Gastrocnemius medialis (tissue), 4 donors: ENCODE measurements around the gene GRIK4. TPM values are rescaled to one million over a fixed set of nuclear protein-coding genes. Genes with fewer than 3 reads are reported as not detected.

Source experiments
- ATAC-seq, 2 donors: fragments of 150-250 bp; one replicate each; pipeline ENCODE4 v1.9.1; 2016
- DNase-seq, 2 donors: peaks; one replicate each; pipeline ENCODE4 v3.0.0-alpha.2; 2019
- H3K27ac ChIP-seq, 4 donors: fragments of 200-600 bp; sonication (generic); 1 replicate in 1 of 4; 2 replicates in 3 of 4; pipeline ENCODE4 v1.5.1; 2016 to 2018; ENCODE audit warnings: mild to moderate bottlenecking in 2 of 4, moderate library complexity in 1 of 4
- H3K27me3 ChIP-seq, 3 donors: fragments of 200-600 bp; sonication (generic) in 2 of 3; 1 replicate in 1 of 3; 2 replicates in 2 of 3; pipeline versions ENCODE4 v1.5.1 to v1.6.0; 2016 to 2019; ENCODE audit warnings: mild to moderate bottlenecking in 1 of 3, moderate library complexity in 1 of 3
- H3K36me3 ChIP-seq, 2 donors: fragments of 200-600 bp; sonication (generic) in 1 of 2; one replicate each; pipeline ENCODE4 v1.5.1; 2017 to 2018
- H3K4me1 ChIP-seq, 2 donors: fragments of 200-600 bp; sonication (generic) in 1 of 2; one replicate each; pipeline ENCODE4 v1.5.1; 2016 to 2017; ENCODE audit warnings: mild to moderate bottlenecking in 2 of 2
- H3K4me3 ChIP-seq, 4 donors: fragments of 200-600 bp; sonication (generic) in 3 of 4; 1 replicate in 1 of 4; 2 replicates in 3 of 4; pipeline ENCODE4 v1.5.1; 2016 to 2019; ENCODE audit warnings: mild to moderate bottlenecking in 2 of 4
- H3K9me3 ChIP-seq, 3 donors: fragments of 200-600 bp; sonication (generic) in 2 of 3; 1 replicate in 1 of 3; 2 replicates in 2 of 3; pipeline ENCODE4 v1.5.1; 2016 to 2019
- POLR2A ChIP-seq, 2 donors: fragments of 450-650 bp; IDR thresholded peaks; one replicate each; pipeline ENCODE4 v1.6.1; 2017; ENCODE audit warnings: antibody characterized with exemption in 2 of 2, mild to moderate bottlenecking in 2 of 2, moderate library complexity in 2 of 2
- in situ Hi-C, 4 donors: fragments of 200-750 bp; cut with MboI; loops; one replicate each; pipeline versions ENCODE4 v1.15.0 to v1.8.0; 2017; ENCODE audit warnings: low sequenced_read_pairs in 4 of 4
- intact Hi-C: fragments of 100-400 bp; cut with DNase I; formaldehyde crosslinking; loops from one replicate; pipeline ENCODE4 v1.15.1; 2023; ENCODE audit warnings: low total_unique reads
- total RNA-seq, 4 donors: library from RNA; depleted of rRNA; stranded (reverse); fragments of >200 nt; gene quantifications; one replicate each; pipeline versions ENCODE4 v1.1.0 to v1.2.3, GENCODE V29; 2016
- TF ChIP-seq, protein P1 (sequence below), 5 experiments: fragments of 450-650 bp in 3 of 5; fragments of 200-600 bp in 2 of 5; sonication (generic) in 2 of 5; IDR thresholded peaks in 4 of 5; conservative IDR thresholded peaks in 1 of 5; 1 replicate in 4 of 5; 2 replicates in 1 of 5; pipeline ENCODE4 v1.5.1; 2016 to 2019; ENCODE audit warnings: antibody characterized with exemption in 5 of 5, mild to moderate bottlenecking in 3 of 5, moderate library complexity in 3 of 5

The GRIK4 gene
- total RNA-seq, 4 donors from 2014 or later, result 0.42 TPM; not detected in 3

DNA sequence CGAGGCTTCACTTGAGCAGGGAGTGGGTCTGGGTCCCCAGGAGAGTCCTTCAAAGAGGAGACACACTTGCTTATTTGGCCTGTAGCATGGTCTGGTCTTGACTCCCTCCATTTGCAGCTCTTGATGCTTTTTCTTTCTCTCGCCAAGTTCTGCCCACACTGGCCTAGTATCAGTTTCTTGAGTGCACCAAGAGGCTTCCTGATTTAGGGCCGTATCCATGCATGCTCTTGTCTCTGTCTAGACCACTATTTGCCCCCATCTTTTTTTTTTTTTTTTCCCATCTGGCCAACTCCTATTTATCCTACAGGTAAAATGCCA is 170.7 kb downstream of the GRIK4 start:
- ATAC-seq (no peak), DNase-seq (no peak)
- Histone ChIP-seq H3K4me1 (no peaks in the 10 kb centered on the region), H3K36me3 (no peaks in the 10 kb centered on the region), H3K27me3 (peaks cover 0 to 5% (median 0%) of the 10 kb centered on the region in 3 donors), H3K27ac (no peak overlapping the region), H3K4me3 (no peak overlapping the region), H3K9me3 (no peaks in the 10 kb centered on the region)
- TF ChIP-seq, protein P1, sequence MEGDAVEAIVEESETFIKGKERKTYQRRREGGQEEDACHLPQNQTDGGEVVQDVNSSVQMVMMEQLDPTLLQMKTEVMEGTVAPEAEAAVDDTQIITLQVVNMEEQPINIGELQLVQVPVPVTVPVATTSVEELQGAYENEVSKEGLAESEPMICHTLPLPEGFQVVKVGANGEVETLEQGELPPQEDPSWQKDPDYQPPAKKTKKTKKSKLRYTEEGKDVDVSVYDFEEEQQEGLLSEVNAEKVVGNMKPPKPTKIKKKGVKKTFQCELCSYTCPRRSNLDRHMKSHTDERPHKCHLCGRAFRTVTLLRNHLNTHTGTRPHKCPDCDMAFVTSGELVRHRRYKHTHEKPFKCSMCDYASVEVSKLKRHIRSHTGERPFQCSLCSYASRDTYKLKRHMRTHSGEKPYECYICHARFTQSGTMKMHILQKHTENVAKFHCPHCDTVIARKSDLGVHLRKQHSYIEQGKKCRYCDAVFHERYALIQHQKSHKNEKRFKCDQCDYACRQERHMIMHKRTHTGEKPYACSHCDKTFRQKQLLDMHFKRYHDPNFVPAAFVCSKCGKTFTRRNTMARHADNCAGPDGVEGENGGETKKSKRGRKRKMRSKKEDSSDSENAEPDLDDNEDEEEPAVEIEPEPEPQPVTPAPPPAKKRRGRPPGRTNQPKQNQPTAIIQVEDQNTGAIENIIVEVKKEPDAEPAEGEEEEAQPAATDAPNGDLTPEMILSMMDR (IDR thresholded peaks at IDR 0.05 in 4 of 5, conservative IDR thresholded peaks at IDR 0.05 in 1 of 5), result no peak
- no peak for TF ChIP-seq POLR2A (IDR thresholded peaks at IDR 0.05)
- intact Hi-C loops (no loop called here), in situ Hi-C loops (loop anchor here in 3 of 4 donors (10.0 kb wide), 2 partner anchors 167 to 177 kb away; partner anchors contain the start of gene GRIK4 (in 2 of the 3))

DNA sequence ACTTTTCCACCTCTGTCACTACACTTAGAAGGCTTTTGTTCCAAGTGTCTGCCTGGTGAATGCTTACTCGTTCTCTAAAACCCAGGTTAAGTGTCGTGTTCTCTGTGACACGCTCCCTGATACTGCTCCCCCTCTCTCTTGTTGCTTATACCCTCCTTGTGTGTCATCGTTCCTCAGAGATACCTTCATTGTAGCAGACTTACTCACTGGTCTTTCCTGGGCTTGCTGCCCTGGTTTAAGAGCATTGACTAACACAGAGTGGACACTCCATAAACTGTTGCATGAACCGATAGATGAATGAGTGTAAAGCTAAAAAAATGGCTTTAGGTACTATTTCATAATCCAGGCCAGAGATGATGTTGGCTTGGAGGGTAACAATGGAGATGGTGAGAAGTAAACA is 171.3 kb downstream of the GRIK4 start:
- intact Hi-C loops (no loop called here), in situ Hi-C loops (loop anchor here in 3 of 4 donors (10.0 kb wide), 2 partner anchors 168 to 178 kb away; partner anchors contain the start of gene GRIK4 (in 2 of the 3))
- no peak for TF ChIP-seq POLR2A (IDR thresholded peaks at IDR 0.05)
- H3K4me3 ChIP-seq, result no peak overlapping the region
- H3K27me3 ChIP-seq, result peaks cover 0 to 5% (median 0%) of the 10 kb centered on the region in 3 donors
- DNase-seq (no peak), ATAC-seq (no peak)
- H3K36me3 ChIP-seq, result no peaks in the 10 kb centered on the region
- H3K4me1 ChIP-seq, result no peaks in the 10 kb centered on the region
- no peak overlapping the region for H3K27ac ChIP-seq
- no peaks in the 10 kb centered on the region for H3K9me3 ChIP-seq

DNA sequence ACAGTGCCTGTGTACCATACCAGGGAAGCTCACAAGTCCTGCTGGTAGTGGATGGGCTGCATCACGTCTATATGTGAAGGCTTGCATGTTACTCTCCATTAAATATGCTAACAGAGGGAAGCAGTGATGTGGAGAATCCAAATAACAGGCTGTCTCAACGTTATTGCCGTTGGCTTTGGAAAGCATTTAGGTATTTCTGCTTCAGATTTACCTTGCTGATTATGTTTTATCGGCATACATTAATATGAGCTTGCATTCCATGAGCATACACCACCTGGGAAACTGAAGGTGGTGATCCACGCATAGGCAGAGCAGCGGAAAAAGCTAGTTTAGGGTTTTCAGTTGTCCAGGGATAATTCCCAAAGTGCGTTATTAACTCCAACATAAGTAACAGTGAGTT is 175.0 kb downstream of the GRIK4 start:
- Histone ChIP-seq H3K9me3 (no peaks in the 10 kb centered on the region), H3K4me3 (no peak overlapping the region), H3K36me3 (no peaks in the 10 kb centered on the region), H3K4me1 (no peaks in the 10 kb centered on the region), H3K27ac (no peak overlapping the region), H3K27me3 (peaks cover 0 to 1% (median 0%) of the 10 kb centered on the region in 3 donors)
- DNase-seq (no peak), ATAC-seq (no peak)
- intact Hi-C loops, result loop anchor here (5.0 kb wide), 1 partner anchor 354 kb away; no protein-coding TSS in a partner anchor
- in situ Hi-C loops, result loop anchor here (5.0 to 10.0 kb wide), 3 partner anchors 169 to 182 kb away; partner anchors contain the start of gene GRIK4 (in 2 of the 4)
- TF ChIP-seq, protein P1 (IDR thresholded peaks at IDR 0.05 in 4 of 5, conservative IDR thresholded peaks at IDR 0.05 in 1 of 5), result no peak
- TF ChIP-seq POLR2A (IDR thresholded peaks at IDR 0.05), result no peak

DNA sequence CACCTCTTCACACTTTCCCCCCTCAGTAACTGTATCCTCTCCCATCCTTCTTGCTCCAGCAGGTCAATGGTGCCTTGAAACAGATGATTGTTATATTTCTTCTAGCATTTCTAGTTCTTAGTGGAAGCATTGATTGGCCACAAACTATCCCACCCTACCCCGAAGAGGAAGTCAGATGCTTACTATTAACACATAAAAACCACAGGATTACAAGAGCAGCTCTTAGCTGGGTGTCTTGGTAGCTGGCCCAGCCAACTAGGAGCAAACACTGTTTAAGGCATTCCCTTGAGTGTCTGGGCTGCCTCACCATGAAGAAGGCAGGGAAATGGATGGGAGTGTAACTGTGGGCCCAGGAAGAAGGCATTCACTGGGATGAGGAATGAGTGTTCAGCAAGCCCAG is 176.6 kb downstream of the GRIK4 start:
- in situ Hi-C loops, result loop anchor here (5.0 to 10.0 kb wide), 3 partner anchors 171 to 183 kb away; partner anchors contain the start of gene GRIK4 (in 2 of the 4)

DNA sequence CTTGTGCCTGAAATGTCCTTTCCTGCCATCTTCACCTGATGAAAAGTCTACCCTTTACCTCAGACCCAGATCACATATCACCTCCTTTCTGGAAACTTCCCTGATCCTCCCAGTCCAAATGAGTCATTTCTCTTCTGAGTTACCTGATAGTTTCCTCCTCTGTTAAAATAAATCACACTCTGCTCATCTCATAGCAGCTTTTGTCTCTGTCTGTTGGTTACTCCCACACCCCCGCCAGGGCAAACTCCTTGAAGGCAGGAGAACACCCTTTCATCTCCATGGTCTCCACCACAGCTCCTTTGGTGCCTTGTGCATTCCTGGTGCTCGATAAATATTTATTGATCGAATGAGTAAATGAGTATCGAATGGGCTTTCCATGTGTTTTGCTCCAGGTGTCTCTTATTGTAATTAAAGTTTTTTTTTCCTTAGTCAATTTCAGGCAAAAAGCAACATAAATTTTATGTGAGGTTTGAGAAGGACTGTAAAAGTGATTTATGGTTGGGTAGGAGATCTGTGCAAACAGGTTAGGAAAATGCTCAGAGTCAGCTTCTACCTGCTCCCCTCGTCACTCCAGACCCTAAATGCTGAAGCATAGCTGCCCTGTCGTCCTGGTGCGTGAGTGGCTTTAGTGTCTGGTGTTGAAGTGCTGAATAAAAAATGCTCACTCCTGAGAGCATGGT is 178.2 kb downstream of the GRIK4 start:
- no peaks in the 10 kb centered on the region for H3K36me3 ChIP-seq
- H3K4me1 ChIP-seq, result no peaks in the 10 kb centered on the region
- no peak for ATAC-seq
- TF ChIP-seq, protein P1 (IDR thresholded peaks at IDR 0.05 in 4 of 5, conservative IDR thresholded peaks at IDR 0.05 in 1 of 5), result no peak
- TF ChIP-seq POLR2A (IDR thresholded peaks at IDR 0.05), result no peak
- intact Hi-C loops (loop anchor here (5.0 kb wide), 1 partner anchor 357 kb away; no protein-coding TSS in a partner anchor), in situ Hi-C loops (loop anchor here (5.0 to 10.0 kb wide), 3 partner anchors 172 to 185 kb away; partner anchors contain the start of gene GRIK4 (in 2 of the 4))
- no peak overlapping the region for H3K27ac ChIP-seq
- no peak overlapping the region for H3K4me3 ChIP-seq
- DNase-seq, result no peak
- no peaks in the 10 kb centered on the region for H3K9me3 ChIP-seq
- H3K27me3 ChIP-seq, result no peaks in the 10 kb centered on the region

More for the DNA sequence above, 176.6 kb downstream of the GRIK4 start:
- no peak for DNase-seq
- Histone ChIP-seq H3K9me3 (no peaks in the 10 kb centered on the region), H3K27me3 (no peaks in the 10 kb centered on the region), H3K4me1 (no peaks in the 10 kb centered on the region), H3K36me3 (no peaks in the 10 kb centered on the region), H3K27ac (no peak overlapping the region), H3K4me3 (no peak overlapping the region)
- TF ChIP-seq, protein P1 (IDR thresholded peaks at IDR 0.05 in 4 of 5, conservative IDR thresholded peaks at IDR 0.05 in 1 of 5), result no peak
- TF ChIP-seq POLR2A (IDR thresholded peaks at IDR 0.05), result no peak
- intact Hi-C loops, result loop anchor here (5.0 kb wide), 1 partner anchor 356 kb away; no protein-coding TSS in a partner anchor
- no peak for ATAC-seq
